Islet of Langerhans (tissue), 1 donor: Measurements from ENCODE around the gene AP3S2.
"Not testable (repeated sequence)": the region's sequence is repeated elsewhere in the genome, so short reads cannot be mapped to it uniquely, and the experiment has no call there.

ENCODE experiments used
- FAIRE-seq: peaks from one replicate; lab custom pipeline; 2011; peaks lifted over from hg19 to GRCh38; lab: Jason Lieb, UNC

Gene AP3S2

DNA sequence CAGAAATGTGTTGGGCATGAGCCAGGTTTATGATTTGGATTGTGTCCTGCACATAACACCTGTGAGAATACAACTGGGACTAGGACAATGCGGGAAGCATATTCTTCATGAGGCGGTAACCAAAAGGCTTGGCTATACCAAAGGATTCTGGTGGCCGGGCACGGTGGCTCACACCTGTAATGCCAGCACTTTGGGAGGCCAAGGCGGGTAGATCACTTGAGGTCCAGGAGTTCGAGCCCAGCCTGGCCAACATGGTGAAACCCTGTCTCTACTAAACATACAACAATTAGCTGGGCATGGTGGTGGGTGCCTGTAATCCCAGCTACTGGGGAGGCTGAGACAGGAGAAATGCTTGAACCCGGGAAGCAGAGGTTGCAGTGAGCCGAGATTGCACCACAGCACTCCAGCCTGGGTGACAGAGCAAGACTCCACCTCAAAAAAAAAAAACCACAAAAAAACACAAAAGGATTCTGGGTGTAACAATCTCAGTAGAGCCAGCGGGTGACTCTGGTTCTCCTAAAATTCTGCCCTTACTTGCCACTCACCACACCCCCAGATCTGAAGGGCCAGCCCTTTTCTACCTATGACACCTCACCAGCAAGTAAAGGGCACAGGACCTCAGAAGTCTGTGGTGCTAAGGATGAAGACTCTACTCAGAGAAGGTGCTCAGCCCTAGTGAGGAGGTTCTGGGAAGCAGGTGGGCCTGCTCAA is 59.2 kb downstream of the AP3S2 start:
- not testable (repeated sequence) for FAIRE-seq

DNA sequence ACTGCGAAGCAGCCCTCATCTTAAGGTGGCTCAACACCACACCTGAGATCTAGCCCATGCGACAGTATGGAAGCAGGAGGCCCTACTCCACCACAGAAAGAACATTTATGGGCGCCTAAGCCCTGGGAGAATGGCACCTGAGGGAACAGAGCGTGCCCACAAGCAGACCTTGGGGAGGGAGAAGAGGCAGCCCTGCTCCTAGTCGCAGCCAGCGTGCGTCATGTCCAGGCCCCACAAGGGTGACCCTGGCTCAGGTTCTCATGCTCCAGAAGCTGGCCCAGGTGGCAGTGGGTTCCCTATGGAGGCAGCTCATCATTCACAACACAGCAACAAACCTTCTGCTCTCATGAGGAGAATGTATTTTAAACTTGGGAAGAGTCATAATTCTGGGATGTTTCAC is 59.8 kb downstream of the AP3S2 start:
- FAIRE-seq: no peak

DNA sequence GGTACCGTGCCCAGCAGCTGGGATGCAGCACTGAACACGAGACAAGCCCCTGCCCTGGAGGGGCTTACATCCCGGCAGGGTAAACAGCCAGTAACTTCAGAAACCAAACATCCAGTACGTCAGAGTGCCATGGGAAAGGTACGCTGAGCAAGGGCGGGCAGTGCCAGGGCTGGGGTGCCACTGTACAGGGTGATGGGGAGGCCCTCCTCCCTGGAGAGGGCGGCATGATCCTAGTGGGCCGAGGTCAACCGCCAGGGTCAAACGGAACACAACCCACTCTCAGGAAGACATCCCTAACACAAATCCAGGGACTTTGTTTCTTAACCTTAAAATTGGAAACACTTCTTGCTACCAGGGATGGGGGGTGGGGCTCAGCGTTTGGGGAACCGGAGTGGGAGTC is 63.2 kb downstream of the AP3S2 start:
- no peak for FAIRE-seq

DNA sequence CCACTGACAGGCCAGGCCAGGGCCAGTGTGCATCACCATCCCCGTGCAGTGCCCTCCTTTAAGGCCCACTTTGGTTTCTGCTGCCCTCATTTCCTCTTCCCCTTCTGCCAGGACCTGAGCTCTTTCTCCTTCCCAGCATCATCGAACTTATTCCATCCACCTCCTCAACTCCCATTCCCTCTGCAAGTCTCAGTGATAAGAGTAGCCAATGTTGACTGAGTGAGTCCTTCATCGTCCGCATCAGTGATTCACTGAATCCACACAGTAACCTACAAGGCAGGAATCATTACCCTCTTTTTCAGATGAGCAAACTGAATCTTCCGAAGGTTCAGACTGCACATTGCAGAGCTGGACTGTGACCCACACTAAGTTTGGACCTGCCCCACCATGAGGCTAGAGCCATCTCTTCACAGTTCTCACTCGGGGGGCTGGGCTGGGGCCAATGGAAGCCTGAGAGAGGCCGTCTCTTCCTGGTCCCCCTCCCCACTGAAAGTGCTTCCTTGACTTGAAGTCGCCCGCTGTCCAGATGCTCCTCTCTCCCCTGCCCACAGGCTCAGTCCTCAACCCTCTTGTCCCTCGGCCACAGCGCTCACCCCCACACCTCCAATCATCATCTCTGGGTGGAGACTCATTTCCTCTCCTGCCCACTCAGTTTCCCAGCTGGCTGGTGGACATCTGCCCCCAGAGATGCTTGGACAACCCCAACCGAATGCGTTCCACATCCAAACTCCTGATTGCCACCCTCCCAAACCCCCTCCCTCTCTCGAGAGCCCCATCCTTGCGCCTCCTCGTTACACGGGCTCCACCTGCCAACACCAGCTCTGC is 64.0 kb downstream of the AP3S2 start:
- FAIRE-seq: no peak

DNA sequence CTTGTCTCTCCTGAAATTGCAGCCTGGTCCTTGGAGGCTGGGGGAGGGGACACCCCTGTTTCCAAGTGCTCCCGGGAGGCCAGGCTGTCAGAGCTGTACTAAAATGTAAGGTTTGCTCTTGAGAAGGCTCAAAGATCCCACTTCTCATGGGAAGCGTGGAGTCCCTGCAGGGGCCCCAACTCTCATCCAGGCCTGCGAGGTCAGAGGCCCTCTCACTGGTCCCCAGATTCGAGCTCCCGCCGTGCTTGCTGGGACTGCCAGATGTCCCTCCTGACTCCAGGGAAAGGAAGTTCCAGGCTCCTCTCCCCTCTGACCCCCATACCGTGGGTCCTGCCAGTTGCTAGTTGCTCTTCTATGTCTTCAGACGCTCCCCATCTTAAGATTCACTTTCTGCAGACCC is 64.6 kb downstream of the AP3S2 start:
- FAIRE-seq: no peak

DNA sequence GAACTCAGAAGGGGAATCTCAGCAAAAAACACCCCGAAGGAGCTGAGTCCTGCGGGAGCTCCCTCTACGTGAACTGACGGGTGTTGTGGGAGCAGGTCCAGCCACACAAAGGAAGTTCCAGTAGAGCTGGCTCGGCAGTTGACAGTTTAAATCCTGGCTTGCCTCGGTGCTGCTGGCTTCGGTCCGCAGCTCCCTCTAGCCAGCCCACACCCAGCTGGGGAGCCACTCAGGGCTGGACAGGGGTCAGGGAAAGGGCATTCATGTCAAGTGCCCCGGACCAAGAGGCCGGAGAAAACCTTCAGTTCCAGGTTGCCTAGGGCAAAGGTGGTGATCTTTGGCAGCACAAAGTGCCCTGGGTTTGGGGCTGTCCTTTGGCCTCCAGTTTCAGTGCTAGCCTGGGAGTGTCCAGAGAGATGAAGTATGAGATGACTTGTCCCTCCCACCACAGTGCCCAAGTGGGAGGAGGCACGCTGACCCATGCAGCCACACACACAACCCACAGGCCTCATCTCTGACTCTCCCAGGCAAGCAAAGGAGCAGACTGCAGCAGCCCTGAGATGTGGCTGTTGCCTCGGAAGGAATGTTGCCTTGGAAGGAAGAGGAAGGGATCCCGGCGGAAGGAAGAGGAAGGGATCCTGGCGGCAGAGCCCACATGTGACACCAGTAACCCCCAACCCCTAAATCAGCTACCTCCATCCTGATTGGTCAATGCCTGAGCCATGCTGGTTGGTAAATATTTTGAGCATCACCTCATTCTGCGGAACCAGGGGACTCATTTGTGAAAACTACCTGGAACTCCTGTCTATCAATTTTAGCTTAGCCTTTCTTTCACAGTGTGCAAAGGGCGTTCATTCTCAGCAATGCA is 65.3 kb downstream of the AP3S2 start:
- no peak for FAIRE-seq

DNA sequence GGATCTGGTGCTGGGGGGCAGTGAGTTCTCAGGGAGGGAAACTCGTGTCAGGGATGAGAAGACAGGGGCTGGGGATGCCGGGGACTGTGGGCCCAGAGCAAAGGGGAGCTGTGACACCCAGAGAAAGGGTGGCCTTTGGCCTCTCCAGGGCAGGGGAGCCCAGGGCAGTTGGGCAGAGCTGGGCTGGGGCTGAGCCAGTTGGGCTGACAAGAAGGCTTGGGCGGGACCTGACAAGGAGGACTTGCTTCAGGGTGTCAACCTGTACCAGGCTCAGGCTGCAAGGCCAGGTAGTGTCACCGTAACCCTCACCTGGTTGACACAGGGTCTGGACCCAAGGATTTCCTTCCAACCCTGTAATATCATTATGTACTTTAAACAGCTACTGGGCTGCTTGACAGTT is 66.0 kb downstream of the AP3S2 start:
- no peak for FAIRE-seq

DNA sequence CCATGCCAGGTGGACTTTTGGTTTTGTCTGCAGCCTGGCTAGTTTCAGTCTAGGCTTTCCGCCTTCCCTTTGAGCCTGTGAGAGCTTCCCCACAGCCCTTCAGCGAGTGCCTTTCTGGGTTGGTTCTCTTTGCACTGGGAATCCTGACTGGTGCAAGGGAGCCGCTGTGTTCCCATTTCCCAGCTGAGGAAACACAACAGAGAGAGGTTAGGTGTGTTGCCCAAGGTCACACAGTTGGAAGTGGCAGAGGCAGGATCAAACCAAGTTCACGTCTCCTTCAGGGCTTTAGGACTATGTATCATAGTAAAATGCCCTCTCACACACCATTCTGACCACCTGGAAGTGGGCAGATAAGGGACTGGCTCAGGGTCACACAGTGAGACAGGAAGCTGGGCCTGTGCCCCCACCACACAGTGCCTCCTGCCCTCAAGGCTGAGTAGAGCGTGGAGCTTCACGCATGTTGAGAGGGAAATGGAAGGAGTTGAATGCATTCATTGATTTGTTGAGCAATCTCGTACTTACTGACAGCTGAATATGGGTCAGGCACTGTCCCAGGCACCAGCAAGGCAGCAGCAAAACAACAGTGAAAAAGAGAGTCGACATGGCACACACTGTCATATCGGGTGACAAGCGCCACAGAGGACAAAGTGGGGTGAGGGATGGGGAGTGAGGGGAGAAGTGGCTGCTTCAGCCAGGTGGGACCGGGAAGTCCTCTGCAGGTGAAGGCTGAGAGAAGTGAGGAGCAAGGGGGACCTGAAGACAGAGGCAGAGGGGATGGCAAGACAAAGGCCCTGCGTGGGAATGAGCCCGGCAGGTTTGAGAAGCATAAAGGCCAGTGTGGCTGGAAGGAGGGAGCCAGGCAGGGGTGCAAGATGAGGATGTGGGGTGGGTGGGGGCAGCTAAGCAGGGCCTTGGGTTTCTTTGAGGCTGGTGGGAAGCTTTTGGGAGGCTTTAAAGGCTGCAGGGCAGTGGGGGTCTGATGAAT is 66.8 kb downstream of the AP3S2 start:
- no peak for FAIRE-seq

DNA sequence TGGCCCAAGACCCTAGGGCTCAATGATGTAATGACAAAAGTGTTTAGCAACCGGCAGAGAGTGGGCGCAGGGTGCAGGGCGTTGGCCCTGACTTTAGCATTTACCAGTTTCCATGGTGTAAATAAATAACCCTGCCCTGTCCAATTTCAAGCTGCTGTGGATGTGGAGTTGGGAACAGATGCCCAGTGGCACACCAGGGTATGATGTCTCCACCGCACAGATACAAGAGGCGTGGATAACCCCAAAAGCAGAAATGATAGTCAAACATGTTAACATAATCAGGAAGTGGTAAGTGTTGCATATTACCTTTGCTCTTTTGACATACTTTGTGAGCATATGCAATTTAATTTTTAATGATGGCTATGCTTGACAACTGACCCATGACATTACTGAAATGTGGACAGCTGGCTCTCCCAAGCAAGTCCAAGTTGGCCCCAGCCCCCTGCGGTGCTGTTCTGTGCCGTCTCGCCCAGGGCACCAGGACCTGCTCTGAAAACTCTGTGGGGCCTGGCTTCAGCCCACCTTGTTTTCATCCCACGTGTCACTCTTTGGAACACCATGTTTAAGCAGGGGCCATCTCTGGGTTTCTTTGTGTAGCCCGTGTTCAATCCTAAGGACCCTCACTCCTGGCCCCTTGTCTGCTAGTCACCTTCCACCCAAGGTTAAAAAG is 68.4 kb downstream of the AP3S2 start:
- FAIRE-seq: no peak

DNA sequence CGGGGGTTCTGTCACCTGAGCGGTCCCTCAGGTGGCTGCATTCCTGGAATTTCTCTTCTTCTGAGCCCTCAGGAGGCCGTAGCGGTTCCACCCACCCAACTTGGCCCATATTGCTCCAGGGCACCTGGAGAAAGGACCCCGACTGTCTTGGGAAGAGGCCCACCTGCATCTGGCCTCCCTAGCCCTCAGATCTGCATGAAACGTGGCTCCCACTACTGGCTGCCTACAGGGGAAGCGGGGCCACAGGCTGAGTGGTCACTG is 69.3 kb downstream of the AP3S2 start:
- FAIRE-seq: no peak

DNA sequence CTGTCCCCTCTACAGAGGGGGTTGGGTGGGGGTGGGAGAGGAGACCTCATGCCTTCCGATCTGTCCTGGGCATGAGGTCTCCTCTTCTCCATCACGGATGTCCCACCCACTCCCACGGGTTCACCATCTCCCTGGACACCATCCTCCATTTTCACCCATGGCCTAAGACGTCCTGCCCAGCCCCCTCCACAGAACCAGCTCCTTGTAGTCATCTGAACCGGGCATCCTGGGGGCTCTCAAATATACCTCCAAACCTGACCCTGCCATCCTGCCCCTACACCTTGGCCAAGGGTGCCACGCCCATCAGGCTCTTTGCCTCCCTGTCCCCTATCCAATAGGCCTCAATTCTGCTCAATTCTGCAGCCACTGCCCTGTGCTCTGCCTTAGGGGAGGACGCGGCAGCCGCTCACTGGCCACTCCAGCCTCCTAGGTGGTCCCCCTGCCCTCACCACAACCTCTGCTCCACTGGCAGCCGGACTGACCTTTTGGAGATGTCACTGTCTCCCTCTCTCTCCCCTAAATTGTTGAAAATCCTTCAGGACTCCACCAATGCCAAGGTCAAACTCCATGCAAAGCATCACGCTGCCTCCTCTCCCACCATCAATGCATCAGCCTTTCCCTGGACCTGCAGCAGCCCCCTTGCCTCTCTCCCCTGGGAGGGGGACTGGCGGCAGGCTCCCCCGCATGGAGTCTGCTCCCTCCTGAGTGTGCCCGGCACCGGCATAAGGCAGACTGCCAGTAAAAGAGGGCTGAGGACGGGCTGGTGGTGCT is 69.8 kb downstream of the AP3S2 start:
- no peak for FAIRE-seq

DNA sequence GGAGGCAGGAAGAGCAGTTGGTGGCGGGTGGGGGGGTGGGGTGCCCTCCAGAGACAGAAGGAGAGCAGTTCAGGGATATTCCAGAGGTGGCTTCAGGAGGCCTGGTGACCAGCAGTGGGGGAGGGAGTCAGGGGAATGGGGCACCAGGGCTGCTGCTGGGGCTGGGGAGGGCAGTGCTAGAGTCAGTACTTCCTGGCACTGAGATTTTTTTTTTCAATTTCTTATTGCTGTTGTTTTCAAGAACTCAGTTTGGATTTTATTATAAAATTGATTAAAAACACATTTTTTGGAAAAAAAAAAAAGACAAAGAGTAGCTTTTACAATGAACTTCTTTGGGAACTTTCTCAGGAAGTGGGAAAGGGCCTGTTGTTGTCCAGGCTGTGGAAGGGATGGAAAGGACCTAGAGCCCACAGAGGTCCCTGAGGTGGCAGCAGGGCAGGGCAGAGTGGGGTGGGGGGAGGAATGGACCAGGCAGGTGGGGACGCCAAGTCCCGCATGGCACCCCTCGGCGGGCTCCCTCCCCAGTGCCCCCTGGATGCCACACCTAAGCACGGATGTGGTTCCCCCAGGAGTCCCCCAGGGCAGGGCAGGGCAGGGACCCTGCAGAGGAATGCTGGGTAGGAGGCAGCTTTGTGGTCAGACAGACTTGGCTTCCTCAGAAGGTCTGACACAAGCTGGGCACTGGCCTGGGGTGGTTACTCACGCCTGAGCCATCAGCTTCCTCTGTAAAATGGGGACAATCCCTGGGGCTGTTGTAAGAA is 70.7 kb downstream of the AP3S2 start:
- no peak for FAIRE-seq

DNA sequence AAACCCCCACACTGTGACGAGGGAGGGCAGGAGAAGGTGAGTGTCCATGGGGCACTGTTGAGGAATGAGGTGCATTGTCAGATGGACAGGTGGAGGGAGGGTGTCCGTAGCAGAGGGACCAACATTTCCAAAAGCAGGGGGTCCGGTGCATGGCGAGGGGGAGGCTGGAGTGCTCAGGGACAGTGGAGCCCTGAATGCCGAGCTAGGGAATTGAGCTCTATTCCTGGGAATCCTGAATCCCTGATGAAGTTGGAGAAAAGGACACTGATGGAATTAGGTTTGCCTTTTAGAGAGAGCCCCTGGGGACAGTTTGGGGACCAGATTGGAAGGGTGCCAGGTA is 71.2 kb downstream of the AP3S2 start:
- FAIRE-seq: no peak

DNA sequence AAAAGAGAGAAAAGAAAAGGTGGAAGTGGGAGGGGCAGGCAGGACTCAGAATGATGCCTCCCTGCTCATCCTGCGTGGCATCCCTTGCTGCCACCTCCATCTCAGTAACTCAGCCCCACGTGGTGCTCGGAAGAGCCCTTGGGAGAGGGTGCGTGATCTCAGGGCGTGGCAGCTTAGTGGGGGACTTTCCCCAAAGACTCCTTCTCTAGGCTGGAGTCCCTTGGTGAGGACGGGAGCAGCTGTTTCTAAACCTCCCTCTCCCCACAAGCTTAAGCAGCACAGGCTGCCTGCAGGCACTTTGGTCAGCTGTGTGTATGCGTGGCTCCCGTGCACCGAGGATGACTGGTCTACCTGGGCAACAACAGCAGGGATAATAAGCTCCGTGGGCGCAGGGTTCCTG is 71.8 kb downstream of the AP3S2 start:
- no peak for FAIRE-seq

DNA sequence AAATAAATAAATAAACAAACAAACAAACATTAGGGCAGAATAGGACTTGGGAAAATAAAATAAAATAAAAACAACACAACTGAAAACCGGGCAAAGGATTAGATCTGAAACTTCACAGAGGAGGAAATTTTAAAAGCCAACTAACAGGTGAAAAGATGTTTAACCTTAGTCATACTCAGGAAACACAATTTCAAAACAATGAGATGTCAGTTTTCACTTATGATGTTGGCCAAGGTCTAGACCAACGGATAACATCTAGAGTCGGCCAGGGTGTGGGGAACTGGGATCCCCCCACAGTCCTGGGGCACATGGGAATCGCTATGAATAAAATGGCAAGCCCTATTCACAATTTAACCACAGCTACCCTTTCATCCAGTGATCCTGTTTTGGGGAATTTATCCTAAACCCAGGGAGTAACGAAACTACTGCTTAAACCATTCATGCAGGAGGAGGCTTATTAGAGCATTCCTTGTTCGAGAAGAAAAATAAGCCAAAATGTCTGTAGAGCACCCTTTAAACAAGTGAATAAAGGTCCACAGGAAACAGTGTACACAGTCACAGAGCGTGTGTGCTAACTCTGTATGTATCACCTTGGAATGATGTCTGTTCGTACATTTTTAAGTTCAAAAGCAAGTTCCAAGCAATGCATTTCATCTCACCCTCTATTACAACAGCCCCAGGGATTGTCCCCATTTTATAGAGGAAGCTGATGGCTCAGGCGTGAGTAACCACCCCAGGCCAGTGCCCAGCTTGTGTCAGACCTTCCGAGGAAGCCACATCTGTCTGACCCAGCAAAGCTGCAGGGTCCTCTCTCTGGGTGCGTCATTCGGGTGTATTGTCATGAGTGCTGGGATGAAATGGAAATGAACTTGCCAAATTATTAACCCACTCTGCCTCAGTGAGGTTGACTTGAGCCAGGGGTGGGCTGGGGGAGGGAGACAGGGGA is 72.9 kb downstream of the AP3S2 start:
- FAIRE-seq: no peak

DNA sequence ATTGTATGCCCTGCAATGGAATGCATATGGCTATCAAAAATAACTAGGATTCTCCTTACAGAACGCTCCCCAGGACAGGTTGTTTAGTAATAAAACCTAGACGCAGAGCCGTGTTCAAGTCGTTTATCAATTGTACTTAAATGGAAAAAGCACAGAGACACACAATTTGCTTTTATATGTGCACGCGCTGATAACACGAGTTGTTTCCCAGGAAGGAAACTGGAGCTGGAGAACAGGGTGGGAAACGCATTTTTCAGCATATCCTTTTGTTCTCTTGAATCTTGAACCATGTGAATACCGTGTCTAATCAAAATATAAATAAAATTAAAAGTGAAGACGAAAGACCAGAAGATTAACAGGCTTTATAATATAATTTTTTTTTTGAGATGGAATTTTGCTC is 75.5 kb downstream of the AP3S2 start:
- FAIRE-seq: no peak

DNA sequence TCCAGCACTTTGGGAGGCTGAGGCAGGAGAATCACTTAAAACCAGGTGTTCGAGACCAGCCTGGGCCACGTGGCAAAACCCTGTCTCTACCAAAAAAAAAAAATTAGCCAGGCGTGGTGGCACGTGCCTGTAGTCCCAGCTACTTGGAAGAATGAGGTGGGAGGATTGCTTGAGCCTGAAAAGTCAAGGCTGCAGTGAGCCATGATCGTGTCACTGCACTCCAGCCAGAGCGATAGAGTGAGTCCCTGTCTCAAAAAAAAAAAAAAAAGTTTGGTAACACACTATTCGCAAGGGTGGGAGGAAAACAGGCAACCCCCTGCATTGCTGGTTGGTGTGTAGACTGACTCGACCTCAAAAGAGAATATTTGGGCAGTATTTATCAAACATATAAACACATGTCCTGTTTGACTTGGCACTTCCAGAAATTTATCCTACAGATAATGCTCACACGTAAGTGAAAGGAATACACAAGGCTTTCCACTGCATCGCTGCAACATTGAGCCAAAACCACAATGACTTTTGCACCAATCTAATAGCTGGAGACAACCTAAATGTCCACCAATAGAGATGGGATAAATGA is 76.0 kb downstream of the AP3S2 start:
- FAIRE-seq: no peak

DNA sequence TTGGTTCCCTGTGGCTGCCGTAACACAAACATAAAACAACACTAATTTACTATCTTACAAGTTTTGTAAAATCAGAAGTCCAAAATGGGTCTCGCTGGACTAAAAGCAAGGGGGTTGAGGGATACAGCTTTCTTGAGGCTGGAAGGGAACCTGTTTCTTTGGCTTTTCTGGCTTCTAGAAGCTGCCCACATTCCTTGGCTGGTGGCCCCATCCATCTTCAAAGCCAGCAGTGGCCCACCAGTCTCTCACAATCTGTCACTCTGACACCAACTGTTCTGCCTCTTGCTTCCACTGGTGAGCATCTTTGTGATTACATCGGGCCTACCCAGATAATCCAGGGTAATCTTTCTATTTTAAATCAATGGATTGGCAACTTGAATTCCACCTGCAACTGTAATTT is 78.0 kb downstream of the AP3S2 start:
- no peak for FAIRE-seq
